Left renal pelvis (tissue), 4 donors: ENCODE data around the gene NMRK2. TPM values are rescaled to one million over a fixed set of nuclear protein-coding genes. Genes with fewer than 3 reads are reported as not detected.
A peak's percentile ranks its signal among the peaks of the same experiment; 100 is the strongest.
"Not testable (repeated sequence)": the region's sequence is repeated elsewhere in the genome, so short reads cannot be mapped to it uniquely, and the experiment has no call there.

Experiments
- DNase-seq, 4 donors: peaks; one replicate each; pipeline ENCODE4 v3.0.0-alpha.2; 2013; ENCODE audit warnings: low read depth in 4 of 4, low spot score in 3 of 4
- polyA plus RNA-seq, 4 donors: library from polyadenylated mRNA; unstranded; fragments of 120-200 nt; gene quantifications; one replicate each; pipeline ENCODE4 v1.2.1, GENCODE V29; 2013; ENCODE audit not compliant: insufficient read length in 4 of 4

Gene NMRK2
- polyA plus RNA-seq, 4 donors = 0.37 TPM; not detected in 3

DNA sequence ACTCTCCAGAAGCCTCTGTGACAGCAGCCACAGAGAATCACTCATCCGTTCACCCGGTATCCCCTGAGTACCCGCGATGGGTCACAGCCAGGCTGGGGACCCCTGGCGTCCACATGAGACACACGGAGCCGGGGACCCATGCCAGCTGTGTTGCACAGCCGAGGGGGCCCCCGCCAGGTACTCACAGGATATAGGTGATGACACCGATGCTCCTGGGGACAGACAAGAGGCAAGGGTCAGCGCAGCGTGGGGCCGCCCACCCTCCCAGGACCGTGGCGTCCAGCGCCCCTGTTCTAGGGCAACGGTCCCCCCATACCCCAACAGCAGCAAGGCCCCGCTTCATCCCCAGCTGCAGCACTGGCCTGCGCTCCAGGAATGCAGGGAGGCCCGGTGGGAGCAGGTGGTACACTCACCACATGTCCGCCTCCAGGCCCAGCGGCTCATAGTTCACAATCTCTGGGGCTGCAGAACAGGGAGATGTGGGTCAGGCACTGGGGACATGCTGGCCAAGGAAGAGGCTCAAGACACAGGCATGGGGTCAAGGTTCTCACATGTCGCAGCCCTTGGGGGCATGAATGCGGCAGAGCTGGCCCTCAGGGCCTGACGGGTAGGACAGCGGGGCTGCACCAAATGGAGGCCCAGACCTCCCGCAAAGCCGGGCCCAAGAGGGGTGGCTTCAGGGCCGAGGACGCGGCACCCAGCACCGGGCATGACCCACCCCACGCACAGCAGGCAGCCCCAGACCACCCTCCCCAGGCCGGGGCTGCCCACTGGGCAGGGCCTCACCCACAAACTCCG is 30.8 kb downstream of the NMRK2 start:
- DNase-seq = no peak

DNA sequence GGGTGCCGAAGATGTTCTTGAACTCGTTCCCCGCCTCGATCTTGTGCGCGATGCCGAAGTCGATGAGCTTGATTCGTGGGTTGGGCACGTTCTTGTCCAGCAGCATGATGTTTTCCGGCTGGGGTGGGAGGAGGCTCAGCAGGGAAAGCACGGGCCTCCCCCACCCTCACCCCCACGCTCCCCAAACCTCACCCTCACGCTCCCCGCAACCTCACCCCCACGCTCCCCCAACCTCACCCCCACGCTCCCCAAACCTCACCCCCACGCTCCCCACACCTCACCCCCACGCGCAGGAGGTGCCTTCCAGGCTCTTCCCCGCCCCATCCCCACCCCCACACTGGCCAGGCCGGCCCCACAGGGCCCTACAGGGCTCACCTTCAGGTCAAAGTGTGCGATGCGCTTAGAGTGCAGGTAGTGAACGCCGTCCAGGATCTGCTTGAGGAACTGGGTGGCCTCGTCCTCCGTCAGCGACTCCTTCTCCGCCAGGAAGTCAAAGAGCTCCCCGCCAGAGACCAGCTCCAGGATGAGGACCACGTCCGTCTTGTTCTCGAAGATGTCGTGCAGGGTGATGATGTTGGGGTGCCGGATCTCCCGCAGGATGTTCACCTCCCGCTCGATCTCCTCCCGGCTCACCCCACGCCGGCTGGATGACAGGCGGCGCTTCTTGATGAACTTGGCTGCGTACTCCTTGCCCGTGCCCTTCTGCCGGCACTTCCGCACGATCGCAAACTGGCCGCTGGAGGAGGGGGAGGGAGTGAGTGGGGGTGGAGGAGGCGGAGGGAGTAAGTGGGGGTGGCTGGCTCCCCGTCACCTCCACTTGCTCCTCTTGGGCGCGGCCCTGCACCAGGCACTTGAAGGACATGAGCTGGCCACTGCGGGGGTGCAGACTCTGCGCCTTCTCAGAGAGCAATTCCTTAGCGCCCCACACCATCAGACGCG is 31.7 kb downstream of the NMRK2 start:
- DNase-seq = no peak

DNA sequence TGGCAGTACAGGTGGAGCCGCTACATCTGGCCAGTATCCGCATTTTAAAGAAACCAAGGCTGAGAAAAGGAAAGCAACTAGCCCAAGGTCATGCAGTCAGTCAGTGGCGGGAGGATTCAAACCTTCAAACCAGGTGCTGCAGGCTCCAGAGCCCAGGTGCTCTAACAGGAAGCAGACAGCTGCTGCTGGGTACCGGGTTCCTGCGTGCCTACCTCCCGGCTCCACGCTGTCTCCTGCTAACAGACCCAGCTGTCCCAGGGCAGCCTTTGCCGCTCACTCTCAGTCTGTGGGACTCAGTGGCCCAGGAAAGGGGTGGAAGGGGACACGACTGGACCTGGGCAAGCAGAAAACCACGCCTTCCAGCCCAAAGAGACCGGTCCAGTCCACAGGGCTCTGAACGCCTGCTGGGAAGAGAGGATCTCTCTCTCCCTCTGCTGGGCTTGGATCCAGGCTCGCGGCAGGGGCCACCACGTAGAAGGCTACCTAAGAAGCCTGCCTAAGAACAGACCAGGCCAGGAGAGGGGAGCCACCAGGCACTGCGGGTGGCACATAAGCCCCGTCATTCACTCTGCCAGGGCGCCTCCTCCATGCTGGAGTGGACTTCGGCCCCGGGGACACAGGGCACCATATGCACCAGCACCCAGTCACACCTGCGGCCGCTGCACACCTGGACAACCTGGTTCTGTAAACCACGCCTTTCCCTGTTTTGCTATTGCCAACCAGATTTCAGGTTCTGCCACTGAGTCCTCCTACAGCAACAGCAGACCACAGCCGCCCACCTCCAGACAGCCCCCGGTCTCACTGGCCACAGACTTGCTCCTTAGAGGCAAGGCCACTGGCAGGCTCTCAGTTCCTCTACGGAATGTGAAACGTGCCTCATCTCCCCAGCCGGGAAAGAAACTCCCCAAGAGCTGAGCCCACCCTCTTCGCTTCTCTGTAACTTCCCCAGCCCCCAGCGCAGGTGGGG is 33.5 kb downstream of the NMRK2 start:
- DNase-seq = no peak

DNA sequence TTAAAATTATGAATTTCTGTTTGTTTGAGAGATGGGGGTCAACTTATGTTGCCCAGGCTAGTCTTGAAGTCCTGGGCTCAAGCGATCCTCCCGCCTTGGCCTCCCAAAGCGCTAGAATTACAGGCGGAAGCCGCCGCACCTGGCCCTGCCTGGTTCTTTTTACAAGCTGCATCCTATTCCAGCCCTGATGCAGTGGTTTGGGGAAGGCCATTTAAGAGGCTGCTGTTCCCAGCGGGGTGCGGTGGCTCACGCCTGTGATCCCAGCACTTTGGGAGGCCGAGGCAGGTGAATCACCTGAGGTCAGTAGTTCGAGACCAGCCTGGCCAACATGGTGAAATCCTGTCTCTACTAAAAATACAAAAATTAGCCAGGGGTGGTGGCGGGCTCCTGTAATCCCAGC is 35.1 kb downstream of the NMRK2 start:
- not testable (repeated sequence) for DNase-seq

DNA sequence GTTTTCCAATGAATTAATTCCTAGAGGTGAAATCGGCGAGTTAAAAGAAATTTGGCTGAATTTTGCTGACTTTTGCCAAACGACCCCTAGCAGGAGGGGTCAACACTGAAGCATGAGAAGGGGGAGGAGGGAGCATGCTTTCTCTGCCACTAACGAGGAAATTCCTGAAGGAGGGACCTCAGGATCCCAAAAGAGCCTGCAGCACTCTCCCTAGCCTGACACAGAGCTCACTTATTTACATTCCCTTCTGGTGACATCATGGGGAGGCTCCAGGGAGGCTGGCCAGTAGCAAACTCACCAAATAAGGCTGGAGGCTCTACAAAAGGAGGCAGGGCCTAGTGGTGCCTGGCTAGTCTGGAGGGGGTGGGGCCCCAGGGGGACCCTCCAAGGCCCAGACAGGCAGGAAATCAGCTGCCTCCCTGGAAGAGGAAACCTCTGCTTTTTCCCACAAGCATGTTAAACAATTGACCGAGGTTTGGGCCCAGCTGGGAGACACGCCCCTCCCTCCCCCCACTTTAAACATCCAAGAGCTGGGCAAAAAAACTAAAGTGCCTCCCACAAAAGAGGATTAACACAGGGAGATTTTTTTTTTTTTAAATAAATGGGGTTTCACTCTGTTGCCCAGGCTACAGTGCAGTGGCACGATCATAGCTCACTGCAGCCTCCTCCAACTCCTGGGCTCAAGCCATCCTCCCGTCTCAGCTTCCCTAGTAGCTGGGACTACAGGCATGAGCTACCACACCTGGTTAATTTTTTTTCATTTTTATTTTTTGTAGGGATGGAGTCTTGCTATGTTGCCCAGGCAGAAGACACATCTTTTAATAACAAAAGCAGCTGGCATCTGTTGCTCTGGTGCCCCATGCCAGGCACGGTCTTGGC is 35.9 kb downstream of the NMRK2 start:
- DNase-seq = peak; percentile 72 to 85 (median 80)

DNA sequence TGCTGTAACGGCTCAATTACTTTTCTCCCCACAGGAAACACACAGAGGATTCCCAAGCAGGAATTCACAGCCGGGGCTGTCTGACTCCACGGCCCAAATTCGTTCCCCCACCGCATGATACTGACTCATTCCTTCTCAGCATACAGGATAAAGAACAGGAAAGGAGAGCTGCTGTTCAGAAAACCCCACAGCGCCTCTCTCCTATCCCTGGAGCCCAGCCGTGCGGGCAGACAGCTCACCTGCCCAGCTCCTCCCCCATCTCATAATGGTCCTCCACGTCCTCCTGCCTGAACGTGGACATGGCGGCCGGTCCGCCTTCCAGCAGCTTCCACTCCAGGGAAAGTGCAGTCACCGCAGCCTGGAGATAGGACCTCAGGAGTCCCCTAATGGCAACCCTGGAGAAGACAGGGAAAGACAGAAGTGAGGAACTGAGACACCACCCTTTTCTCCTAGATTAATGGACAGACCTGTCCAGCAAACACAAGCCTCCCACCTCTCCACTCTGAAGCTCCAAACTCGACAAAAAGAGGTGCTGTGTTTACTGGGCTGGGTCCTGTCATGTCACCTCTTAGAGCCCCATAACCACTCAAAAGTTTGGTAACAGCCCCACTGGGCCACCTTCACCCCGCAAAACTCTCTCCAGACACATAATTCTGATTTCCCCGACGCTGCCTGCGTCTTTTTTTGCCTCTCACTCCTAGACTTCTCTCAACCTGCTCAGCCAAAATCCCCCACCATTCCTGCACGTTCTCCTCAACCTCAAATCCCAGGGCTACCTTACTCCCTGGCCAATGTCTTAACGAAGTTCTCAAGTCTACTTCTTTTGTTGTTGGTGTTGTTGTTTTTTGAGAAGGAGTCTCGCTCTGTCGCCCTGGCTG is 36.8 kb downstream of the NMRK2 start:
- no peak for DNase-seq

DNA sequence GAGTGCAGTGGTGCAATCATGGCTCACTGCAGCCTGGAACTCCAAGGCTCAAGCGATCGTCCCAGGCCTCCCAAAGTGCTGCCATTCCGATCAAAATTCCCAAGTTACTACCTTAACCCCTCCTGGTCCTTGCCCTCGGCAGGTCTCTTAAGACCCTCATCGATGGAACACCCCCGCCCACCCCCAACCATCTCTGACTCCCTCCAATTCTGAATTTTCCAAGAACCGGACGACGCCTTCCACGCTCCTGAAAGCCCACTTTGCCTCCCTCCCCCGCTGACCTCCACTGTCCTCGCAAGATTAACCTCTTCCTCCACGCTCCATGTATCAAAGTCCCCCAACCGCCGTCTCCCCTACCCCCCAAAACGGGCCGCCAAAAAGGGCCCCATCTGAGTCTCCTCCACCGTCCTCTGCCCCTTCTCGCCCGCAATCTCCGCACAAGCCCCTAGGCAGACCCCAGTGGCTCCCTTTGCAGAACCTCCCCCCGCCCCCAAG is 37.5 kb downstream of the NMRK2 start:
- DNase-seq = no peak

DNA sequence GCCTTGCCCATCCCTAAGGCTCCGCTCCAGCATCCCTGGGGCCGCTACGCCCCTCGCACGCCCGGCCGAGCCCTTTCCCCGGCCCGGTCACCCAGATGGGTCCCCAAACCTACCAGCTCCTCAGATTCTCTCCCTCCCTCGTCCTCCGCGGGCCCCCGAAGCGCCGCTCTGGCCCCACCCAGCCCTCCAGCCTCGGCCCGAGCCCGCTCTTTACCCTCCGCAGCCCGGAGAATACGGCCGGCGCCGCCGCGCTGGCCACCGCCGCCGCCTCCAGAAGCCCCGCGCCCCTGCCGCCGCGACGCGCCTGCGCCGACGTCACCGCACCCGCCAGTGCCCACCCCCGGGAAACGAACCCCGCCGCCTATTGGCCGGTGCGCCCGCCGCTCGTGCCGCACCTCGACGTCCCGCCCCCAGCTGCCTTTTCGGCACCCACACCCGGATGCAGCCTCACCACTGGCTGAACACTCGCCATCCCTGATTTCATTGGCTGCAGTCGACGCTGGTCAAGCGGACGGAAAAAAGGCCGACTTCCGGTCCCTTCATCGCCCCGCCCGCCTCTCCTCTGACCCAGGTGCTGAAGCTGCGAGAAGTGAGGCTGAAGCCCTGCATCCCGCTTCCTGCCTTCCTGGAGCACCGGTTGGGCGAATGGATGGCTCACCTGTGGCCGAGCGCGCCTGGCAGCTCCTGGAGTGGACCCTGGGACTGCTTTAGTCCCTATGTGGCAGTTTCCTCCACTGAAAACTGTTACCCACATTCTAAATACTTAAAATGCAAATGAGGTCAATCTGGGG is 38.1 kb downstream of the NMRK2 start, which contains the start of gene DAPK3:
DAPK3 (minus strand) TSS at position 292 of the 791 bp plus-strand sequence. CDS start 1,364 bp downstream, outside the sequence.
- DNase-seq = peak; percentile 90 to 95 (median 92)

DNA sequence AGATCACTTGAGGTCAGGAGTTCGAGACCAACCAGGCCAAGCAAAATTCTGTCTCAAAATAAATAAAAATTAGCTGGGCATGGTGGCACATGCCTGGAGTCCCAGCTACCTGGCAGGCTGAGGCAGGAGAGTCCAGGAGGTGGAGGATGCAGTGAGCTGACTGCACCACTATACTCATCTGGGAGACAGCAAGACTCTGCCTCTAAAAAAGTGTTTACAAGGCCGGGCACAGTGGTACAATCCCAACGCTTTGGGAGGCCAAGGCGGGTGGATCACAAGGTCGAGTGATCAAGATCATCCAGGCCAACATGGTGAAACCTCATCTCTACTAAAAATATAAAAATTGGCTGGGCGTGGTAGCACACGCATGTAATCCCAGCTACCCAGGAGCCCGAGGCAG is 42.3 kb downstream of the NMRK2 start:
- DNase-seq = no peak

DNA sequence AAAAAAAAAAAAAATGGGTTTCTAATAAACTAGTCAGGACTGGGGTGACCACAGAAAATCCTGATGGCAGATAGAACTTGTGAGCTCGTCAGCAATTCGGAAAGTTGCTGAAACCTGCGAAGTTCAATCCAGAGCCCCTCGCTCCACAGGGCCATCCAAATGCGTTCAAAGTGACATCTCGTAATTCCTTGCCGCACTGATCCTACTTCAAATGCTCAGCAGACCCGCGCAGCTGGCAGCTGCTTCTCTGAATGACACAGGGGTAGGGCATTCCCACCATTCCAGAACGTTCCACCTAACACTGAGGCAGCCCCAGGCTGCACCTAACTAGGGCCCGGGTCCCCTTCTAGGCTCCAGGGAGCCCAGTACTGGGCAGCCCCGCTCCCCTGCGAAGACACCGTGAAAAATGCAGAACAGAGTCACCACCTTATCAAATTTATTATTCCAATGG is 42.8 kb downstream of the NMRK2 start:
- DNase-seq = no peak

DNA sequence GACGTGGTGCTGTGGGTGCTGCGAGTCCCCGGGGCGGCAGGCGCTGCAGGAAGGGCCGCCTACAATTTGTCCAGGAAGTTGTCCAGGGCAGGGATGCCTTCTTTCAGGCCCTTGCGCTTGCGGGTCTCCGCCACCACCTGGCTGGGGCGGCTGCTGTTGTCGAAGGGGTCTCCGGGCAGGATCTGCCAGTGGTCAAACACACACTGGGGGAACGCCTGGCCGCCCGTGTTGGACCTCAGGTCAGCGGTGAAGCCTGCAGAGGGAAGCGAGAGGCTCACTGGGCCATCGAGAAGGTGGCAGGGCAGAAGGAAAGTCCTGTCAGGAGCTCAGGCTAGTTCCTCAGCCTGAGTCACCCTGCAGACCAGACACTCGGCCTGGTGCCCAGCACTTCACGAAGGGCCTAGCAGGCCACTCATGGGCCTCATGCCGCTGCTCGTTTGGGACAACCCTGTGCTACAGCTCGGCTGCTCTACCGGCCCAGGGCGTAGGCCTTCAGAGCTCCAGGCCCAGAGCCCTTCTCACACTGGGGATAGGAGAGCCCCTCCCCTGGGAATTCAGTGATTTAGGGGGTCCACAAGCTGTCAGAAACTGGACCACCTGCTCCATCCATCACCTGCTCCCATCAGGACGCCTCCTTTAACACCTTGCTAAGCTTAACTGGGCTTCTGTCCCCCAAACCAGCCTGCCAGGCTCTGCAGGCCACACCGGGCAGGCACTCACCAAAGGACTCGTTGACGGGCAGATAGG is 43.8 kb downstream of the NMRK2 start:
- no peak for DNase-seq

DNA sequence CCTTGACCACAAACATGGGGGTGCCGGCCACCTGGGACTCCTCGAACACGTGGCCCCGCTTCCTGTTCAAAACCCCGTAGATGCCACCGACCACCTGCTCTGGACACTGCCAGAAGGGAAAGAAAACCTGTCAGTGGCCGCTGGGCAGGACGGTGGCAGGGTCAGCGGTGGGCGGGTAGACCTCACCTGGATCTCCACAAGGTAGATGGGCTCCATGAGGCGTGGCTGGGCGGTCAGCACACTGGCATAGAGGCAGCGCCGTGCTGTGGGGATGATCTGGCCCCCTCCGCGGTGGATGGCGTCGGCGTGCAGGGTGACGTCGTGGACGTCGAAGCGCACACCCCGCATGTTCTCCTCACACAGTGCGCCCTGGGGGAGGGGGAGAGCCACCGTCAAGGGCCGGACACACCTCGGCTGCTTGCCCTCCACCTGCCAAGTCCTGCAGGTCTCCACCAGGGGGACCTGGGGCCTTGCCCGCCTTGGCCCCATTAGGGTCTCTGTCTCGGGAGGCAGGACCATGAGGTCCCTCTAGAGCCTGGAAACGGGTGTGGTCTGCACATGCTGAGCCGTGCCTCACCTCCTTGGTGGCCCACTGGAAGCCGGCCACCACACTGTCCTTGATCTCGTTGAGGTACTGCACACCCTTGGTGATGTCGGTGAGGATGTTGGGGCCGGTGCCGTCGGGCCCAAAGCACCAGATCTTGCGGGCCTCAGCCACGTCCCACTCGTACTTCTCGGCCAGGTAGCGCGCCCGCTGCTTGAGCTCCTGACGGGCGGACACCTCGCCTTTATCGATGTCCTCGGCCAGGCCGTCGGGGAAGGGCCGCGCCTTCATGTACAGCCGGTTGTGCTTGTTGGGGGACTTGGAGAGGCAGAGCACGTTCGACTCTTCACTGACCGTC is 44.6 kb downstream of the NMRK2 start:
- no peak for DNase-seq

DNA sequence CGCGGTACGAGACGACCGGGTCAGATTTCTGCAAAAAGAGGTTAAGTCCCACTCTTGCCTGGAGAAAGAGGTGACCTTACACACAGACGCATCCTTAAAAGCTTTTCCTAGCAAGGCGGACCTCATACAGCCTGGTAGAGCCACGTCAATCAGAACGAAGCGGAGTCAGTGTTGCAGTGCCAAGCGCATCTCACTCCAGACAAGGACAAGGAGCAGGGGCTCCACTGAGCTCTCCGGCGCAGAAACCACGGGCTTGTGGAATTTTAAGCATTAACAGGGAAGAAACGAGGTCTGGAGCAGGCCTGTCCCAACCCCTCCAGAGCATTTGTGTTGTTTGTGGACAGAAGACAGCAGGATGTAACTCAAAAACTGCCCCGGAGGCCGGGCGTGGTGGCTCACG is 45.3 kb downstream of the NMRK2 start:
- DNase-seq = no peak

DNA sequence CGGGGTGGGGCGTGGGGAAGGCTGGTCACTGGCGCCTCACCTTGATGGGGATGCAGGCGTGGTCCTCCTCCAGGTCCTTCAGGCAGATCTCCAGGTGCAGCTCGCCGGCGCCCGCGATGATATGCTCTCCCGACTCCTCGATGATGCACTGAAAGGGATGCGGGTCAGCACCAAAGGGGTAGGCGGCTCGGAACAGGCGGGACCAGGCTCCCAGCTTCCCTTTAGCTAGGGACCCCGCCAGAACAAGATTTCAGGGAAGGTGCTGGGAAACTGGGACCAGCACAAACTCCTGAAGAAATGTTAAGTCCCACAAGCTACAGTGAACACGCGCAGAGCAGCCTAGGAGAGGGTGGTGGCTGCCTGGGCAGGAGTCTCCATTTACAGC is 46.4 kb downstream of the NMRK2 start:
- no peak for DNase-seq

DNA sequence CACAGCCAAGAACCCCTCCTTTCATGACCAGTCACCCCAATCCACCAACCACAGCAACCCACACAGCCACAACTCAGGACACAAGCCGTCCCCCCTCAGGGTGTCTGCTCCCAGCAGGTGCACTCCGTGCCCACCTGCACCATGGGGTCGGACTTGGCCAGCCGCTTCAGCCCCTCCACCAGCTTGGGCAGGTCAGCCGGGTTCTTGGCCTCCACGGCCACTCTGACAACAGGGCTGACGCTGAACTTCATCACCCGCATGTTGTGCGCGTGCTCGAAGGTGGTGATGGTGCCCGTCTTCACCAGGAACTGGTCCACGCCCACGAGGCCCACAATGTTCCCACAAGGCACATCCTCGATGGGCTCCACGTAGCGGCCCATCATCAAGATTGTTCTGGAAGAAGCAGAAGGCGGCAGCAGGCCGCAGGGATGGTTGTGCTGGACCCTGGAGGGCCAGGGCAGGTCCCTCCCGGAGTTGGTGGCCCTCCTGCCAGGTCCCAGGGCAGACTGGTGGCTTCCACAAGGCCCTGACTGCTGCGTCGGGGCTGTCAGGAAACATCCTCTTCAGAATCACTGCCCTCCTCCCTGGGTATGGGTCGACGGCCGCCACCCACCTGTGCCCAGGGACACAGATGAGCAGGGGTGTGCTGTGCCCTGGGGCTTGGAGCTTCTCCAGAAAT is 46.9 kb downstream of the NMRK2 start:
- DNase-seq = no peak
